Hepatocyte (in vitro differentiated cells): ENCODE measurements around the gene ZNF536. TPM values are rescaled to one million over a fixed set of nuclear protein-coding genes. Genes with fewer than 3 reads are reported as not detected.

Experiments
- DNase-seq: peaks from one replicate; pipeline ENCODE4 v3.0.0-alpha.2; 2016; ENCODE audit warnings: low spot score
- H2AFZ ChIP-seq: fragments of 200-600 bp; sonication (generic); 2 replicates; pipeline ENCODE4 v1.6.0; 2016; ENCODE audit warnings: antibody characterized with exemption, mild to moderate bottlenecking
- H3K27ac ChIP-seq: fragments of 200-600 bp; sonication (generic); 2 replicates; pipeline ENCODE4 v1.5.1; 2016; ENCODE audit warnings: mild to moderate bottlenecking
- H3K27me3 ChIP-seq: fragments of 200-600 bp; sonication (generic); 2 replicates; pipeline ENCODE4 v1.6.1; 2016
- H3K36me3 ChIP-seq: fragments of 200-600 bp; sonication (generic); replicated peaks from 2 replicates; pipeline ENCODE4 v1.5.1; 2016; ENCODE audit warnings: low read depth; ENCODE audit not compliant: insufficient read depth
- H3K4me1 ChIP-seq: fragments of 200-600 bp; sonication (generic); 2 replicates; pipeline ENCODE4 v1.5.1; 2016; ENCODE audit warnings: mild to moderate bottlenecking, moderate library complexity; ENCODE audit not compliant: insufficient read depth
- H3K4me2 ChIP-seq: fragments of 200-600 bp; sonication (generic); 2 replicates; pipeline ENCODE4 v1.6.0; 2016
- H3K4me3 ChIP-seq: fragments of 200-600 bp; sonication (generic); 2 replicates; pipeline ENCODE4 v1.5.1; 2016; ENCODE audit warnings: mild to moderate bottlenecking
- H3K79me2 ChIP-seq: fragments of 200-600 bp; sonication (generic); 2 replicates; pipeline ENCODE4 v1.6.0; 2017; ENCODE audit warnings: mild to moderate bottlenecking
- H3K9me2 ChIP-seq: fragments of 200-600 bp; sonication (generic); replicated peaks from 2 replicates; pipeline ENCODE4 v1.6.0; 2017; ENCODE audit warnings: mild to moderate bottlenecking; ENCODE audit not compliant: insufficient read depth
- H3K9me3 ChIP-seq: fragments of 200-600 bp; sonication (generic); 2 replicates; pipeline ENCODE4 v1.5.1; 2016; ENCODE audit warnings: low read depth, mild to moderate bottlenecking
- H4K20me1 ChIP-seq: fragments of 200-600 bp; sonication (generic); 2 replicates; pipeline ENCODE4 v1.6.0; 2016; ENCODE audit warnings: mild to moderate bottlenecking; ENCODE audit not compliant: insufficient read depth, poor library complexity, severe bottlenecking
- CTCF ChIP-seq: fragments of 200-600 bp; sonication (generic); IDR thresholded peaks from 2 replicates; pipeline ENCODE4 v1.5.1; 2016; ENCODE audit warnings: antibody characterized with exemption, mild to moderate bottlenecking; ENCODE audit not compliant: poor library complexity
- EZH2 ChIP-seq: fragments of 200-600 bp; sonication (generic); IDR thresholded peaks from 2 replicates; pipeline ENCODE4 v1.6.1; 2016; ENCODE audit warnings: antibody characterized with exemption, mild to moderate bottlenecking, borderline replicate concordance
- EZH2phosphoT487 ChIP-seq: fragments of 200-600 bp; sonication (generic); IDR thresholded peaks from one replicate; pipeline ENCODE4 v1.6.1; 2018; ENCODE audit warnings: antibody characterized with exemption, mild to moderate bottlenecking, low read depth, moderate library complexity; ENCODE audit not compliant: unreplicated experiment, severe bottlenecking
- WGBS: methylation state at CpG from one replicate; pipeline ENCODE4 v1.1.6; 2016; ENCODE audit warnings: low lambda C conversion rate; ENCODE audit errors: missing lambda C conversion rate; 5-methylcytosine and 5-hydroxymethylcytosine counted together
- polyA plus RNA-seq: library from polyadenylated mRNA; unstranded; fragments of >200 nt; fragmentation: Nextera tagmentation; extraction: Ambion mirVana; gene quantifications from 2 replicates; pipeline ENCODE4 v1.2.1, GENCODE V29; 2016
- total RNA-seq: library from RNA; depleted of rRNA; stranded (reverse); fragments of >200 nt; gene quantifications from 2 replicates; pipeline ENCODE4 v1.2.3, GENCODE V29; 2014

The ZNF536 gene
- total and polyA plus RNA-seq, 2 experiments from 2014 or later: 4.1 to 7.5 TPM

DNA sequence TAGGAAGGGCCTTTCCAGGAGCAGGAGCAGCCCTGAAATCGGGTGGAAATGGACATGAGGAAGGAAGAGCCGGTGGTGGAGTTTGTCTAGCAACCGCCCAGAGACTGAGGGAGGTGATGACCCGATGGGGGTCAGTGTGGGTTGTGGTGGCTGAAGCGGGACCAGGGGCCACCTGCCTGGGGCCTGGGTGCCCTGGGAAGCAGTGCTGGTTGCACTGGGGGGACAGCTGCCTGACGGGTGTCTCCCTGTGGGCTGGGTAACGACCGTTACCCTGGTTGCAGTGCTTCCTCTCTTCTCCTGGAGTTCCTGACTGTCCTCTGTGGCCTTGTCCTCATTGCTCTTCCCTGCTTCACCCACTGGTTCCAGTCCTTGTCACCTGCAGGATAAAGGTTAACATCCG is 13.0 kb downstream of the ZNF536 start:
- TF ChIP-seq CTCF (no peak), EZH2 (no peak), EZH2phosphoT487 (no peak)
- no peak for DNase-seq
- no peak overlapping the region for H3K4me3 ChIP-seq
- H3K27me3 ChIP-seq: peaks cover 13% of the 10 kb centered on the region
- no peak overlapping the region for H3K4me2 ChIP-seq
- no peaks in the 10 kb centered on the region for H3K9me3 ChIP-seq
- 92% methylated on average over 8 of the region's 9 CpGs for WGBS
- no peaks in the 10 kb centered on the region for H3K4me1 ChIP-seq
- H3K79me2 ChIP-seq: no peaks in the 10 kb centered on the region
- no peaks in the 10 kb centered on the region for H3K36me3 ChIP-seq
- no peaks in the 10 kb centered on the region for H4K20me1 ChIP-seq
- no peak overlapping the region for H3K27ac ChIP-seq
- no peaks in the 10 kb centered on the region for H3K9me2 ChIP-seq
- H2AFZ ChIP-seq: no peak overlapping the region

DNA sequence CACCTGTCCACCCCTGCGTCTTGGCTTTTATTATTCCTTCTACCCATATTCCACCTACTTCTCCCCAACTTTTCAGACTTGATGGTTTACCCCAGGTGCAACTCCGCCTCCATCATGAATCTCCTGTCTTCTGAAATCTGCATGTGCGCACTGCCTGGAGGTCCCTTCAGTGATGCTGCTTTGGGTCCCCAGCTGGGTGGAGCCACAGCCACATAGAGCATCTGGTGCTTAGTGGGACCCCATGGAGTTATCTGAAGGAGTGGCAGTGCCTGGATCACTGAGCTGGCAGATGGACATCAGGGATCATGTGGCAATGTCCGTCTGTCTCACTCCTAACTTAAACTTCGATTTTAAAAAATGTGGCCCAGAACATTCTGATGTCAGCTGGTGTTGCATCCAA is 13.5 kb downstream of the ZNF536 start:
- no peak overlapping the region for H3K4me2 ChIP-seq
- H3K27me3 ChIP-seq: peaks cover 18% of the 10 kb centered on the region
- no peak for DNase-seq
- no peak overlapping the region for H3K4me3 ChIP-seq
- H3K27ac ChIP-seq: no peak overlapping the region
- 91% methylated on average over 5 of the region's 5 CpGs for WGBS
- H3K36me3 ChIP-seq: no peaks in the 10 kb centered on the region
- TF ChIP-seq CTCF: no peak
- no peak for TF ChIP-seq EZH2
- TF ChIP-seq EZH2phosphoT487: no peak
- no peaks in the 10 kb centered on the region for H3K4me1 ChIP-seq
- H4K20me1 ChIP-seq: no peaks in the 10 kb centered on the region
- no peaks in the 10 kb centered on the region for H3K9me3 ChIP-seq
- no peak overlapping the region for H2AFZ ChIP-seq
- no peaks in the 10 kb centered on the region for H3K79me2 ChIP-seq
- no peaks in the 10 kb centered on the region for H3K9me2 ChIP-seq

- no peak for DNase-seq
- no peak overlapping the region for H3K4me3 ChIP-seq
- no peaks in the 10 kb centered on the region for H3K36me3 ChIP-seq
- no peaks in the 10 kb centered on the region for H3K79me2 ChIP-seq
- peaks cover 18% of the 10 kb centered on the region for H3K27me3 ChIP-seq
- no peaks in the 10 kb centered on the region for H4K20me1 ChIP-seq
- no peak for TF ChIP-seq EZH2phosphoT487
- no peak for TF ChIP-seq EZH2
- TF ChIP-seq CTCF: no peak
- no peak overlapping the region for H3K27ac ChIP-seq
- no peaks in the 10 kb centered on the region for H3K9me3 ChIP-seq
- H3K4me1 ChIP-seq: no peaks in the 10 kb centered on the region
- no peaks in the 10 kb centered on the region for H3K9me2 ChIP-seq
- WGBS: 59% methylated on average over 13 of the region's 13 CpGs
- no peak overlapping the region for H2AFZ ChIP-seq
- H3K4me2 ChIP-seq: no peak overlapping the region
Observed at GRCh38 chr19:30386551-30387143, 14.5 kb downstream of the ZNF536 start.
